Measurements from ENCODE around the gene ABHD8.

Gene ABHD8

DNA sequence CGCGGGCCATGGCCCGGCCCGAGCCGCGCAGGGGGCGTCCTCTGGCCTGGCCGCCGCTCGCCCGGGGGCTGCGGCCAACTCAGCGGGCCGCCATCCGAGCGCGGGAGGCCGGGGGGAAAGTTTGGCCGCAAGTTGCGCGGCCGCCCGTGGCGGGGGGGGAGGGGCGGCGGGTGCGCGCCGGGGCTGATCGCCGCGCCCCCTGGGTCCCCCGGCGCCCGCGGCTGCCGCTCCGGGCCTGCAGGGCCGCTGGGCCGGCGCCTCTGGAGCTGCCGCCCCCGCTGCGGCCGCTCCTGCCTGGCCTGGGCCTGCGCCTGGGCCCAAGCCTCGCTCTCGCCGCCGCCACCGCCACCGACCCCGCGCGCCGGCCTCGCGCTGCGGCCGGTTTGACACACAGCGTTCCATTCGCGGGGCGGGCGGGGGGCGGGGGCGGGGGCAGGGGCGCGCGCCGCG is 57.7 kb downstream of the ABHD8 start, which contains the start of gene NR2F6:
Gene NR2F6, minus strand, starts transcription at position 385 of the 450 bp plus-strand sequence. CDS start 699 bp downstream, outside the sequence.
- TF ChIP-seq, protein P1, sequence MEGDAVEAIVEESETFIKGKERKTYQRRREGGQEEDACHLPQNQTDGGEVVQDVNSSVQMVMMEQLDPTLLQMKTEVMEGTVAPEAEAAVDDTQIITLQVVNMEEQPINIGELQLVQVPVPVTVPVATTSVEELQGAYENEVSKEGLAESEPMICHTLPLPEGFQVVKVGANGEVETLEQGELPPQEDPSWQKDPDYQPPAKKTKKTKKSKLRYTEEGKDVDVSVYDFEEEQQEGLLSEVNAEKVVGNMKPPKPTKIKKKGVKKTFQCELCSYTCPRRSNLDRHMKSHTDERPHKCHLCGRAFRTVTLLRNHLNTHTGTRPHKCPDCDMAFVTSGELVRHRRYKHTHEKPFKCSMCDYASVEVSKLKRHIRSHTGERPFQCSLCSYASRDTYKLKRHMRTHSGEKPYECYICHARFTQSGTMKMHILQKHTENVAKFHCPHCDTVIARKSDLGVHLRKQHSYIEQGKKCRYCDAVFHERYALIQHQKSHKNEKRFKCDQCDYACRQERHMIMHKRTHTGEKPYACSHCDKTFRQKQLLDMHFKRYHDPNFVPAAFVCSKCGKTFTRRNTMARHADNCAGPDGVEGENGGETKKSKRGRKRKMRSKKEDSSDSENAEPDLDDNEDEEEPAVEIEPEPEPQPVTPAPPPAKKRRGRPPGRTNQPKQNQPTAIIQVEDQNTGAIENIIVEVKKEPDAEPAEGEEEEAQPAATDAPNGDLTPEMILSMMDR (IDR thresholded peaks at IDR 0.05; ENCODE audit: low read length) = no peak
- no peak for TF ChIP-seq EZH2phosphoT487 (IDR thresholded peaks at IDR 0.05; ENCODE audit: low read length)
- no peak for TF ChIP-seq EZH2 (optimal IDR thresholded peaks at IDR 0.05; ENCODE audit: low read depth, low read length)
- Histone ChIP-seq H3K4me2 (ENCODE audit: low read depth, low read length) (peak within 1 kb of the TSS; percentile 98), H3K79me2 (ENCODE audit: low read length) (peaks cover 16% of the 10 kb centered on the region), H3K4me1 (ENCODE audit: low read length) (peaks cover 13% of the 10 kb centered on the region; the same call in 1 of the 2 replicates), H3F3A (ENCODE audit: insufficient read depth, low read length) (peaks cover 7% of the 10 kb centered on the region; the same call in 1 of the 2 replicates), H2AFZ (ENCODE audit: low read length) (peak within 1 kb of the TSS; percentile 98), H3K9ac (ENCODE audit: low read length) (peak within 1 kb of the TSS; percentile 64), H3K9me3 (replicated peaks; ENCODE audit: insufficient read depth, low read length) (no peaks in the 10 kb centered on the region), H3K27ac (ENCODE audit: low read length) (peak within 1 kb of the TSS; percentile 27; the same call in 1 of the 2 replicates), H3K9me2 (replicated peaks; ENCODE audit: insufficient read depth, low read length) (no peaks in the 10 kb centered on the region), H3K36me3 (replicated peaks; ENCODE audit: insufficient read depth, low read length) (no peaks in the 10 kb centered on the region), H3K4me3 (ENCODE audit: low read length) (peak within 1 kb of the TSS; percentile 81), H3K27me3 (replicated peaks; ENCODE audit: insufficient read depth, low read length) (no peaks in the 10 kb centered on the region), H4K20me1 (ENCODE audit: insufficient read depth, low read length) (no peaks in the 10 kb centered on the region)
- DNase-seq = no peak

DNA sequence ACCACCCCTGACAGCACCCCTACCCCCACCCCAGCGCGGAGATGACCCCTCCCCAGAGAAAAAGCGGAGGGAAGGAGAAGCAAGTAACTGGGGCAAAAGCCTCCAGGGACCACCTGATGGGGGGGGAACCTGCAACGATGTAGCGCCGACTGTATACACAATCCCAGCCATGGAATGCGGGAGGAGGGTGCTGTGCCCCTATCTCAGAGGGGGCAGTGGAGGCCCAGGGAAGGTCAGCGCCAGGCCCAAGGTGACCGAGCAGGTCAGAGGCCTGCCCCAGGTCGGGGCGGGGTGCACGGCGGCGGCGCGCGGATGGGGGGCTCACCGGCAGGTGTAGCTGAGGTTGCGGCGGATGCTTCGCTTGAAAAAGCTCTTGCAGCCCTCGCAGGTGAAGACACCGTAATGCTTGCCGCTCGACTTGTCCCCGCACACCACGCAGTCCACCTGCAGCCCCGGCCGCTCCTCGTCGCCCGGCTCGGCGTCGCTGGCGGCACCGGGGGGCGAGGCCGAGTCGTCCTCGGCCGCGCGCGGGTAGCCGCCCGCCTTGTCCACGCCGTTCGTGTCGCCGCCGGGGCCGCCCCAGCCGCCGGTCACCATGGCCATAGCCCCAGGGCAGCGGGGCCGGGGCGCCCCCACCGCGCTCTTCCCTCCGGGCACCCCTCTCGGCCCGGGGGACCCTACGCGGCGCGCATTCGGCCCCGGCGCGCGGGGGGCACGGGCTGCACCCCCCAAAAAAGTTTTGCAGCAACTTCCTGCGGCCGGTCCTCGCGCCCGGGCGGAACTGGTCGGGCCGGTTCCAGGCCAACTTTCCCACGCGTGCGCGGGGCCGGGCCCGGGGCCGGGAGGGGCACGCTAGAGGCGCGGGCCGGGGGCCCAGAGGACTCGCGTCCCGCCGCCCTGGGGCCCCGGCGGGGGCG is 58.3 kb downstream of the ABHD8 start:
- Histone ChIP-seq H3K27ac (ENCODE audit: low read length) (no peak overlapping the region), H3K9ac (ENCODE audit: low read length) (no peak overlapping the region), H2AFZ (ENCODE audit: low read length) (no peak overlapping the region), H3K9me3 (replicated peaks; ENCODE audit: insufficient read depth, low read length) (no peaks in the 10 kb centered on the region), H3K4me1 (ENCODE audit: low read length) (peaks cover 13% of the 10 kb centered on the region; the same call in 1 of the 2 replicates), H3K79me2 (ENCODE audit: low read length) (peaks cover 16% of the 10 kb centered on the region), H3F3A (ENCODE audit: insufficient read depth, low read length) (peaks cover 7% of the 10 kb centered on the region; the same call in 1 of the 2 replicates), H4K20me1 (ENCODE audit: insufficient read depth, low read length) (no peaks in the 10 kb centered on the region), H3K27me3 (replicated peaks; ENCODE audit: insufficient read depth, low read length) (no peaks in the 10 kb centered on the region), H3K4me2 (ENCODE audit: low read depth, low read length) (peak overlapping the region; percentile 82), H3K9me2 (replicated peaks; ENCODE audit: insufficient read depth, low read length) (no peaks in the 10 kb centered on the region), H3K4me3 (ENCODE audit: low read length) (peak overlapping the region; percentile 49; the same call in 1 of the 2 replicates), H3K36me3 (replicated peaks; ENCODE audit: insufficient read depth, low read length) (no peaks in the 10 kb centered on the region)
- TF ChIP-seq EZH2phosphoT487 (IDR thresholded peaks at IDR 0.05; ENCODE audit: low read length) (no peak), EZH2 (optimal IDR thresholded peaks at IDR 0.05; ENCODE audit: low read depth, low read length) (no peak)
- TF ChIP-seq, protein P1 (IDR thresholded peaks at IDR 0.05; ENCODE audit: low read length) = no peak
- DNase-seq = no peak

DNA sequence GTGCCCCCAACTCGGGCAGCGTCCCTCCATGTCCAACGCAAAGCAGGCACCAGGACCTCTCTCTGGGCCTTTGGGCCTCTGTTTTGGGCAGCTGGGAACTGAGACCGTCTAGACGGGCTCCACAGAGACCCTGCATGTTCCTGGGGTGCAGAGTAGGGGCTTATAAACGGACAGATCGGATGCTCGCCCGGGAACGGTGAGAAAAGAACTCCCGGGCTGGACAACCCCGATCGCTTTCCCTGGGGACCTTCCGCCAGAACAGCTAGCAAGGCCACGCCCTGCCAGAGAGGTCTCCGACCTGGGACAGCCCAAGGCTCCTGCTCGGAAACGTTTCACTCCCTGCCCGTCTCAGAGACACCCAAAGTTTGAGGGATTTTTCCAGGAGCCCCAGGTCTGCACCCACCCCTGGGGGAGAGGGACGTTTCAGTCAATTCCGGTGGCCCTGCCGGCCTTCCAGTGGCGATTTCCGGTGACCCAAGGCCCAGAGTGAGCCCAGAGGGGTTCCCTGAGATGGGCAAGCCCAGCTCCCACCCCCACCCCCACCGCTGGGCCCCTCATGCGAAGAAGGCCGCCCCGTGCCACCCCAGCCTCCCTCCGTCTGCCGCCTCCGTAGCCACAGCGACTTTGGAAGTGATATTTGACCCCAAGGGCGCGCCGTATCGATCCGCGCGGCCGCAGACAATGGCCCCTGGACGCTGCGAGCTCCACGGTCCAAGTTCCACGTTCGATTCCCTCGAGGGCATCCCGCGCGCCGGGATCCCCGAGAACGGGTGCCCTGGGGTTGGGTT is 59.2 kb downstream of the ABHD8 start:
- Histone ChIP-seq H3K9ac (ENCODE audit: low read length) (no peak overlapping the region), H4K20me1 (ENCODE audit: insufficient read depth, low read length) (no peaks in the 10 kb centered on the region), H3K36me3 (replicated peaks; ENCODE audit: insufficient read depth, low read length) (no peaks in the 10 kb centered on the region), H3K9me2 (replicated peaks; ENCODE audit: insufficient read depth, low read length) (no peaks in the 10 kb centered on the region), H3K27ac (ENCODE audit: low read length) (no peak overlapping the region), H3F3A (ENCODE audit: insufficient read depth, low read length) (peaks cover 7% of the 10 kb centered on the region; the same call in 1 of the 2 replicates), H3K9me3 (replicated peaks; ENCODE audit: insufficient read depth, low read length) (no peaks in the 10 kb centered on the region), H3K4me2 (ENCODE audit: low read depth, low read length) (peak overlapping the region; percentile 82), H3K27me3 (replicated peaks; ENCODE audit: insufficient read depth, low read length) (no peaks in the 10 kb centered on the region), H3K4me3 (ENCODE audit: low read length) (peak overlapping the region; percentile 49; the same call in 1 of the 2 replicates), H3K79me2 (ENCODE audit: low read length) (peaks cover 16% of the 10 kb centered on the region), H3K4me1 (ENCODE audit: low read length) (peaks cover 13% of the 10 kb centered on the region; the same call in 1 of the 2 replicates), H2AFZ (ENCODE audit: low read length) (no peak overlapping the region)
- DNase-seq = no peak
- TF ChIP-seq, protein P1 (IDR thresholded peaks at IDR 0.05; ENCODE audit: low read length) = no peak
- TF ChIP-seq EZH2 (optimal IDR thresholded peaks at IDR 0.05; ENCODE audit: low read depth, low read length) (no peak), EZH2phosphoT487 (IDR thresholded peaks at IDR 0.05; ENCODE audit: low read length) (no peak)
